HFFc6 (cell line): ENCODE results near the gene MXD3. TPM values are rescaled to one million over a fixed set of nuclear protein-coding genes. Genes with fewer than 3 reads are reported as not detected.
"Not testable (repeated sequence)": the region's sequence is repeated elsewhere in the genome, so short reads cannot be mapped to it uniquely, and the experiment has no call there.

Source experiments
- DNase-seq: peaks from one replicate; pipeline ENCODE4 v3.0.0-alpha.2; 2018
- H3K27ac Mint-ChIP-seq: 2 replicates; pipeline ENCODE4 v1.8.0; 2020; ENCODE audit warnings: mild to moderate bottlenecking, mixed read lengths
- H3K27me3 Mint-ChIP-seq: 2 replicates; pipeline ENCODE4 v1.8.0; 2021; ENCODE audit warnings: mild to moderate bottlenecking, moderate library complexity, mixed read lengths; ENCODE audit not compliant: insufficient read depth
- H3K36me3 Mint-ChIP-seq: 2 replicates; pipeline ENCODE4 v1.8.0; 2021; ENCODE audit warnings: low read depth, mixed read lengths
- H3K4me1 Mint-ChIP-seq: 2 replicates; pipeline ENCODE4 v1.8.0; 2020; ENCODE audit warnings: low read depth, mixed read lengths
- H3K4me3 Mint-ChIP-seq: 2 replicates; pipeline ENCODE4 v1.8.0; 2020; ENCODE audit warnings: mild to moderate bottlenecking, moderate library complexity, mixed read lengths
- H3K9me3 Mint-ChIP-seq: 2 replicates; pipeline ENCODE4 v1.8.0; 2020; ENCODE audit warnings: mild to moderate bottlenecking, mixed read lengths
- total RNA-seq, 6 experiments: library from RNA; stranded (reverse); fragmentation: NEBNext Ultra II Directional; extraction: Animal tissue kit (Norgen Biotek cat#: 25700); gene quantifications; 2 replicates in 1 of 6; 3 replicates in 5 of 6; pipeline ENCODE4 v1.2.3, GENCODE V29; 2021
- TF ChIP-seq, protein P1 (sequence below): fragments of 200-600 bp; sonication (generic); IDR thresholded peaks from 2 replicates; pipeline ENCODE4 v1.5.0; 2021; ENCODE audit warnings: antibody characterized with exemption, mild to moderate bottlenecking

Gene MXD3
- total RNA-seq, 6 experiments from 2014 or later, result 7.7 to 17.0 (median 15.3) TPM

- Mint-ChIP-seq H3K27me3 (no peaks in the 10 kb centered on the region), H3K9me3 (no peaks in the 10 kb centered on the region), H3K36me3 (peaks cover 44% of the 10 kb centered on the region), H3K4me1 (0 out of 2 replicates have a peak, but pooled peaks cover under 1% of the 10 kb centered on the region), H3K27ac (no peak overlapping the region), H3K4me3 (no peak overlapping the region)
- TF ChIP-seq, protein P1, sequence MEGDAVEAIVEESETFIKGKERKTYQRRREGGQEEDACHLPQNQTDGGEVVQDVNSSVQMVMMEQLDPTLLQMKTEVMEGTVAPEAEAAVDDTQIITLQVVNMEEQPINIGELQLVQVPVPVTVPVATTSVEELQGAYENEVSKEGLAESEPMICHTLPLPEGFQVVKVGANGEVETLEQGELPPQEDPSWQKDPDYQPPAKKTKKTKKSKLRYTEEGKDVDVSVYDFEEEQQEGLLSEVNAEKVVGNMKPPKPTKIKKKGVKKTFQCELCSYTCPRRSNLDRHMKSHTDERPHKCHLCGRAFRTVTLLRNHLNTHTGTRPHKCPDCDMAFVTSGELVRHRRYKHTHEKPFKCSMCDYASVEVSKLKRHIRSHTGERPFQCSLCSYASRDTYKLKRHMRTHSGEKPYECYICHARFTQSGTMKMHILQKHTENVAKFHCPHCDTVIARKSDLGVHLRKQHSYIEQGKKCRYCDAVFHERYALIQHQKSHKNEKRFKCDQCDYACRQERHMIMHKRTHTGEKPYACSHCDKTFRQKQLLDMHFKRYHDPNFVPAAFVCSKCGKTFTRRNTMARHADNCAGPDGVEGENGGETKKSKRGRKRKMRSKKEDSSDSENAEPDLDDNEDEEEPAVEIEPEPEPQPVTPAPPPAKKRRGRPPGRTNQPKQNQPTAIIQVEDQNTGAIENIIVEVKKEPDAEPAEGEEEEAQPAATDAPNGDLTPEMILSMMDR, result no peak
- DNase-seq, result no peak
Measured at GRCh38 chr5:177261510-177261909, 50.2 kb downstream of the MXD3 start.

DNA sequence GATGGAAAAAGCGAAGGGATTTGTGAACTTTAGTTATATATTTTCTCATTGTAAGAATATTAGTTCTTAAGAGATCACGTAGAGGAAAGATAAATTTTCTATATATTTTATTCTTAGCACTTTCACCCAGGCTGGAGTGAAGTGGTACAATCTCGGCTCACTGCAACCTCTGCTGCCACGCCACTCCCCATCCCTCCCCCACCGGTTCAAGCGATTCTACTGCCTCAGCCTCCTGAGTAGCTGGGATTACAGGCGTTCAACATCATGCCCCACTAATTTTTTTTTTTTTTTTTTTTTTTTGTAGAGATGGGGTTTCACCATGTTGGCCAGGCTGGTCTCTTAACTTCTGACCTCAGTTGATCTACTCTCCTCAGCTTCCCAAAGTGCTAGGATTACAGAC, 50.7 kb downstream of the MXD3 start:
- TF ChIP-seq, protein P1, result no peak
- Mint-ChIP-seq H3K27me3 (no peaks in the 10 kb centered on the region), H3K4me3 (no peak overlapping the region), H3K27ac (no peak overlapping the region), H3K36me3 (peaks cover 44% of the 10 kb centered on the region), H3K9me3 (no peaks in the 10 kb centered on the region), H3K4me1 (peaks cover 6% of the 10 kb centered on the region)
- no peak for DNase-seq

DNA sequence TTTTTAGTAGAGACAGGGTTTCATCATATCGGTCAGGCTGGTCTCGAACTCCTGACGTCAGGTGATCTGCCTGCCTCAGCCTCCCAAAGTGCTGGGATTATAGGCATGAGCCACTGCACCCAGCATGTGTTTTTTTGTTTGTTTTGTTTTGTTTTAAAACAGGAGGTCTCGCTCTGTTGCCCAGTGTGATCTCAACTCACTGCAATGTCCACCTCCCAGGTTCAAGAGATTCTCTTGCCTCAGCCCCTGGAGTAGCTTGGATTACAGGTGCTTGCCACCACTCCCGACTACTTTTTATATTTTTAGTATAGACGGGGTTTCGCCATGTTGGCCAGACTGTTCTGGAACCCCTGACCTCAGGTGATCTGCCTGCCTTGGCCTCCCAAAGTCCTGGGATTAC, 53.0 kb downstream of the MXD3 start:
- peaks cover 41% of the 10 kb centered on the region for H3K36me3 Mint-ChIP-seq
- H3K27ac Mint-ChIP-seq, H3K4me3 Mint-ChIP-seq, H3K27me3 Mint-ChIP-seq, H3K9me3 Mint-ChIP-seq, DNase-seq: not testable (repeated sequence)
- peaks cover 14% of the 10 kb centered on the region for H3K4me1 Mint-ChIP-seq

Other genes starting within 250 kb of the MXD3 start
- gene FGFR4, start 225.0 kb downstream of the MXD3 start, total RNA-seq, result under 1 TPM in 5 of 6 experiments, not detected in 1; 0.14 to 0.53 (median 0.33) TPM
- gene NSD1, start 178.1 kb downstream of the MXD3 start, total RNA-seq, result 10 to 100 TPM; 42.6 to 56.4 (median 48.4) TPM
- gene RAB24, start 8.2 kb downstream of the MXD3 start, total RNA-seq, result 10 to 100 TPM; 23.3 to 31.4 (median 26.4) TPM
- 100 to 1,000 TPM; 182 to 225 (median 217) TPM for gene PRELID1, start 8.1 kb downstream of the MXD3 start, total RNA-seq
- gene LMAN2, start 39.8 kb upstream of the MXD3 start, total RNA-seq, result 100 to 1,000 TPM; 153 to 169 (median 164) TPM
- gene RGS14, start 46.0 kb upstream of the MXD3 start, total RNA-seq, result 1 to 10 TPM; 1.0 to 2.2 (median 1.2) TPM
- gene SLC34A1, start 72.5 kb upstream of the MXD3 start, total RNA-seq, result not detected
- gene PFN3, start 88.8 kb upstream of the MXD3 start, total RNA-seq, result not detected
- 1 to 10 TPM in 1 of 6 experiments, under 1 TPM in 5; 0.63 to 1.2 (median 0.87) TPM for gene F12, start 97.7 kb upstream of the MXD3 start, total RNA-seq
- 10 to 100 TPM; 25.8 to 30.7 (median 28.0) TPM for gene GRK6, start 114.8 kb upstream of the MXD3 start, total RNA-seq
- 10 to 100 TPM in 4 of 6 experiments, 1 to 10 TPM in 2; 8.9 to 16.9 (median 10.4) TPM for gene PRR7, start 134.9 kb upstream of the MXD3 start, total RNA-seq
- gene DBN1, start 161.7 kb upstream of the MXD3 start, total RNA-seq, result 100 to 1,000 TPM; 346 to 394 (median 358) TPM
- 100 to 1,000 TPM; 339 to 353 (median 343) TPM for gene PDLIM7, start 185.7 kb upstream of the MXD3 start, total RNA-seq
- 1 to 10 TPM; 1.1 to 2.6 (median 1.3) TPM for gene DOK3, start 197.9 kb upstream of the MXD3 start, total RNA-seq
- gene DDX41, start 205.1 kb upstream of the MXD3 start, total RNA-seq, result 100 to 1,000 TPM in 3 of 6 experiments, 10 to 100 TPM in 3; 83.8 to 105 (median 98.5) TPM
- 10 to 100 TPM; 16.1 to 25.6 (median 21.6) TPM for gene FAM193B, start 242.7 kb upstream of the MXD3 start, total RNA-seq